ENCODE results near the gene HLA-DMB. TPM values are rescaled to one million over a fixed set of nuclear protein-coding genes. Genes with fewer than 3 reads are reported as not detected.
A peak's percentile ranks its signal among the peaks of the same experiment; 100 is the strongest.

HLA-DMB gene
- total RNA-seq, result 26.8 TPM

DNA sequence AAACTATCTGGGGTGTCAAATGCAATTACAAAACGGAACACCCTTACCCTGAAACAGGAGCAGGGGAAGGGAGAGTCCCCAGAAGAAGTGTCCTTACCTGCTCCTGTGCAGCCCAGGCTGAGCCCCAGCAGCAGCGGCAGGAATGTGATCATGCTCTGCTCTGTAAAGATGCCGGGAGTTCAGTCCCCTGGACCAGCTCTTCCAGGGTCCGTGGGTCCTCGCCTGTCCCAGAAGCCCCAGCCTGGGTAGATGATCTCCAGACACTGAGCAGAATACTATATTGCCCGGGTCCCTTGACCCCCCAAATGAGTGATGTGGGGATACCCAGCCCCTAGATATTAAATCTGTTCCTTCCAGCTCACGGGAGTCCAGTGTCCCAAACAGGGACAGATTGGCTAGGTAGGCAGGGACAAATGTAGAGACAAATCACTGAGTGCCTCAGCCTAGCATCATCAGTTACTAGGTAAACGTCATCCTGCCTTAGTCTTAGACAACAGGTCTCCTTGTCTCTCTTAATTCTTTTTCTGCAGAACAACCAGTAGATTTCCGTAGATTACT, at the start of gene HLA-DMB:
Gene HLA-DMB, minus strand, starts transcription at position 373 of the 558 bp plus-strand sequence. Its CDS starts 221 bp downstream, at position 152.
- intact Hi-C loops (cut with DNase I), result loop anchor here (2.0 kb wide), 1 partner anchor 32 kb away; no protein-coding TSS in a partner anchor
- no peaks in the 10 kb centered on the region for H3K27me3 ChIP-seq
- TF ChIP-seq, protein P1, sequence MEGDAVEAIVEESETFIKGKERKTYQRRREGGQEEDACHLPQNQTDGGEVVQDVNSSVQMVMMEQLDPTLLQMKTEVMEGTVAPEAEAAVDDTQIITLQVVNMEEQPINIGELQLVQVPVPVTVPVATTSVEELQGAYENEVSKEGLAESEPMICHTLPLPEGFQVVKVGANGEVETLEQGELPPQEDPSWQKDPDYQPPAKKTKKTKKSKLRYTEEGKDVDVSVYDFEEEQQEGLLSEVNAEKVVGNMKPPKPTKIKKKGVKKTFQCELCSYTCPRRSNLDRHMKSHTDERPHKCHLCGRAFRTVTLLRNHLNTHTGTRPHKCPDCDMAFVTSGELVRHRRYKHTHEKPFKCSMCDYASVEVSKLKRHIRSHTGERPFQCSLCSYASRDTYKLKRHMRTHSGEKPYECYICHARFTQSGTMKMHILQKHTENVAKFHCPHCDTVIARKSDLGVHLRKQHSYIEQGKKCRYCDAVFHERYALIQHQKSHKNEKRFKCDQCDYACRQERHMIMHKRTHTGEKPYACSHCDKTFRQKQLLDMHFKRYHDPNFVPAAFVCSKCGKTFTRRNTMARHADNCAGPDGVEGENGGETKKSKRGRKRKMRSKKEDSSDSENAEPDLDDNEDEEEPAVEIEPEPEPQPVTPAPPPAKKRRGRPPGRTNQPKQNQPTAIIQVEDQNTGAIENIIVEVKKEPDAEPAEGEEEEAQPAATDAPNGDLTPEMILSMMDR (IDR thresholded peaks at IDR 0.05), result no peak
- no peaks in the 10 kb centered on the region for H3K9me3 ChIP-seq
- peak within 1 kb of the TSS; percentile 41 to 50 for H3K27ac ChIP-seq
- peak in 1 of 2 donors; percentile 84 for DNase-seq (ENCODE audit: low spot score in 2 of 2)
- H3K4me1 ChIP-seq, result peaks cover 0 to 3% of the 10 kb centered on the region in 2 donors
- peak within 1 kb of the TSS; percentile 33 to 56 for H3K4me3 ChIP-seq
- H3K36me3 ChIP-seq, result no peaks in the 10 kb centered on the region

DNA sequence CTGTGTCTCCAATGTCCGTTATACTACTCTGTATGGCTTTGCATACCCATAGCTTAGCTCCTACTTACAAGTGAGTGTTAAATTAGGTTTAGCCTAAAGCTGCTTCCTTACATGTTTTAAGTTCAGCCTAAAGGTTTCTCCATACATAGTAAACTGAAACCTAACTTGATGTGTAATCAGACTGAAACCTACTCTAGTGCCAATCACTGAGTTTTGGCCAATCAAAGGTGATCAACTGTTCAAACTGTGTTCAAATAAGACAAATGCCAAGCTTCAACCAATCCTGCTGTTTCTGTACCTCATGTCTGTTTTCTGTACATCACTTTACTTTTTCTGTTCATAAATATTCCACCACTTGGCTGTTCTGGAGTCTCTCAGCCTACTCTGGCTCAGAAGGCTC, 48.5 kb upstream of the HLA-DMB start:
- no peaks in the 10 kb centered on the region for H3K9me3 ChIP-seq
- TF ChIP-seq, protein P1 (IDR thresholded peaks at IDR 0.05), result no peak
- H3K4me3 ChIP-seq, result no peak overlapping the region
- no peaks in the 10 kb centered on the region for H3K4me1 ChIP-seq
- no peak overlapping the region for H3K27ac ChIP-seq
- H3K27me3 ChIP-seq, result no peaks in the 10 kb centered on the region
- H3K36me3 ChIP-seq, result no peaks in the 10 kb centered on the region
- intact Hi-C loops (cut with DNase I), result no loop called here
- DNase-seq (ENCODE audit: low spot score in 2 of 2), result no peak

DNA sequence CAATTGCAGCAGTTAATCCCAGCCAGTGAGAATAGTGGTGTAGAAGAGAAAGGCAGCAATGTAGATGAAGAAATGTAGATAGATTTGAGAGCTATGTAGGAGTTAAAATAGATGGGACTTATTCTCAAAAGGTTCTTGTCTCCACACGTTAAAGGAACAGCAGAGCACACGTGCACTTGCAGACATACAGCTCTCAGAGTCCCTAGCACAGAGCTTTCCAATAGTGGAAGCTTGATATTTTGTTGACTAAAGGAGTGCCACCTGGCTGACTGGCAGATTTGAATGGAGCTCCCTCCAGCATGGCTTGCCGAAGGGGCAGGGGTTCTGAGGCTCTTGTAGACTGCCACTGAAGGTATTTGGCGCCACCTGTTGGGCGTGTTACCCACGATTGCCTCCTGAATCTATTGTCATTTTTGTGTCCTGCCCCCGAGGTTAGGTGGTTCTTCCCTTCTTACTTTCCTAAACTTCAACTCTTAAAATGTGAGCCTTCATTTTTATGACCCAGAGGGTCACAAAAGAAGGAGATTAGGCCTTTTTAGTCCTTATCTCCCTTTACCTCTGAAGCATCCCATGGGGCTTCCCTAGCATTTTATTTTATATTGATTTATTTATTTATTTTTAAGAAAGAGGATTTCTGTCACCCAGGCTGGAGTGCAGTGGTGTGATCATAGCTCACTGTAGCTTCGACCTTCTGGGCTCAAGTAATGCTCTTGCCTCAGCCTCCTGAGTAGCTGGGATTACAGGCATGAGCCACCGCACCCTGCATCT, 44.0 kb upstream of the HLA-DMB start:
- Histone ChIP-seq H3K27me3 (no peaks in the 10 kb centered on the region), H3K36me3 (peaks cover 23 to 24% of the 10 kb centered on the region in 2 donors), H3K9me3 (no peaks in the 10 kb centered on the region), H3K27ac (peak overlapping the region in 1 of 2 donors; percentile 18), H3K4me1 (peaks cover 0 to 3% of the 10 kb centered on the region in 2 donors), H3K4me3 (no peak overlapping the region)
- TF ChIP-seq, protein P1 (IDR thresholded peaks at IDR 0.05), result peak; percentile 78 to 95 (median 89)
- intact Hi-C loops (cut with DNase I), result loop anchor here (1.0 kb wide), 2 partner anchors 52 to 100 kb away; no protein-coding TSS in a partner anchor
- peak; percentile 71 to 95 for DNase-seq (ENCODE audit: low spot score in 2 of 2)

DNA sequence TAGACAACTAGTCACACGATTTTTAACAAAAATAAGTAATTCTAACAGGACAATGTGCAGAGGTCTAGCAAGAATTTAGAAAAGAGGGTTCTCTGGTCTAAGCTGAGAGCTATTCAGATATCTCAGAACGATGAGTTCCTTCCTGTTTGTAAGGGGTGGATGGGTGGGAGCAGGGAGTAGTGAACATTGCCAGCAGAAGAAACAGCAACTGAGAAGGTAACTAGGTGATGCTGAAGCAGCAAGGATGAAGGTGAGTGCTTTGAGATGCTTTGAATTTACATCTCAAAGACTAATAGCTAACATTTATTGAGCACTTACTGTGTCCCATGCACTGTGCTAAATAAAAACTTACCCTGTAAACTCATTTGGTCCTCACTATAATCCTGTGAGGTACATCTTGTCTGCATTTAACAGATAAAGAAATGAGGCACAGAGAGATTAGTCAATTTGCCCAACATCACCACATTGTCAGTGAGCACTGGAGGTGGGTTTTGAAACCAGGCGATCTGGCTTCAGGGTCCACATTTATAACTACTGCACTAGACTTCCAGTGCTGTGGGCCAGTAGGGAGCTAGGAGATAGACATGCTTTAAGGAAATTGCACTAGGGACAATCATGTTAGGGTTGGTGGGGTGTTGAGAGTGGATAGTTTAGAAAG, 43.3 kb upstream of the HLA-DMB start:
- peaks cover 30 to 31% of the 10 kb centered on the region in 2 donors for H3K36me3 ChIP-seq
- H3K4me3 ChIP-seq, result no peak overlapping the region
- TF ChIP-seq, protein P1 (IDR thresholded peaks at IDR 0.05), result no peak
- DNase-seq (ENCODE audit: low spot score in 2 of 2), result no peak
- H3K27me3 ChIP-seq, result no peaks in the 10 kb centered on the region
- H3K4me1 ChIP-seq, result peaks cover 0 to 3% of the 10 kb centered on the region in 2 donors
- intact Hi-C loops (cut with DNase I), result loop anchor here (1.0 kb wide), 2 partner anchors 51 to 99 kb away; no protein-coding TSS in a partner anchor
- H3K9me3 ChIP-seq, result no peaks in the 10 kb centered on the region
- peak overlapping the region in 1 of 2 donors; percentile 18 for H3K27ac ChIP-seq

DNA sequence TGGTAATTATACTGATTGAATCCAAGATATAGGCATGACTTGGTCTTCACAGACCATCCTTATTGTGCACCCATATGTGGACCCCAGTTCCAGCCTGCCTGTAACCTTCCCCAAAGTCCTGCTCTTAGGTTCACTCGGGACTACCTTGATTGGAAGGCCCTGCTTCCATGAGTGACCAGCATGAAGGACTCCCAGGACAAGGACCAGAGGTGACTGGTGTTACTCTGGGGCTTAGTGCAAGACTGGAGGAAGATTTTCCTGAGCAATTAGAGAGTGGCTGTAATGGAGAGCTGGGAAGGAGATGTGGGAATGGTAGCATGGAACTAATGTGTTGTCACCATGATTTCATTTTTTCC, 42.6 kb upstream of the HLA-DMB start:
- Histone ChIP-seq H3K9me3 (no peaks in the 10 kb centered on the region), H3K27ac (peak overlapping the region in 1 of 2 donors; percentile 12), H3K36me3 (peaks cover 36 to 37% of the 10 kb centered on the region in 2 donors), H3K4me3 (no peak overlapping the region), H3K27me3 (no peaks in the 10 kb centered on the region), H3K4me1 (peaks cover 0 to 3% of the 10 kb centered on the region in 2 donors)
- intact Hi-C loops (cut with DNase I), result no loop called here
- DNase-seq (ENCODE audit: low spot score in 2 of 2), result no peak
- TF ChIP-seq, protein P1 (IDR thresholded peaks at IDR 0.05), result no peak

Measured in ascending aorta (tissue), 2 donors.